Activated CD8-positive, alpha-beta memory T cell treated with anti-CD3 and anti-CD28 coated beads, Interleukin-2, amount 50 U/mL, for 1 hour (primary cell): ENCODE results near the gene TCP10L.
"Not testable (repeated sequence)": the region's sequence is repeated elsewhere in the genome, so short reads cannot be mapped to it uniquely, and the experiment has no call there.

Experiments used
- DNase-seq: peaks from one replicate; pipeline ENCODE4 v3.0.0-alpha.2; 2020; ENCODE audit errors: extremely low read depth

Gene TCP10L

GRCh38 chr21:32587120-32587519 is 1.8 kb upstream of the TCP10L start:
- no peak for DNase-seq

GRCh38 chr21:32585970-32586369 is 647 bp upstream of the TCP10L start:
- DNase-seq, result no peak

GRCh38 chr21:32584472-32584871 is 851 bp downstream of the TCP10L start:
- DNase-seq, result no peak

DNA sequence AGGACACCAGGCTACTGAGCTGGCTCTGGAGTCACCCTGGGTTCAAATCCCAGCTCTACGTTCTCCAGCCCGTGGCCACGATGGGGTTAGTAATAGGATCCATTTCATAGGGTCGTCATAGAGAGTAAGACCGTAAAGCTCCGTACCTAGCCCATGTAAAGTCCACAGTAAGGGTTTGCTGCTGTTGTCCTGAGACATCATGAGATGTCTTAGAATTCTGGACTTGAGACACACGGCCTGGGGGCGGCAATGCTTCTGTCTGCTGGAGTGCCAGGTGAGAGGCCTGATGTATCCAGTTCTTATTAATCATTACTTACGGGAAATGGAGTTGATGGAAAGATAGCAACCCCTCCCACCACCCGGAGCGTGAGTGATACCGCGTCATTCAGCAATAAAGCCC is 3.6 kb downstream of the TCP10L start:
- no peak for DNase-seq

GRCh38 chr21:32580949-32581348 is 4.4 kb downstream of the TCP10L start:
- no peak for DNase-seq

- DNase-seq, result no peak
These were observed 7.1 kb downstream of the TCP10L start for GRCh38 chr21:32578107-32578691.

DNA sequence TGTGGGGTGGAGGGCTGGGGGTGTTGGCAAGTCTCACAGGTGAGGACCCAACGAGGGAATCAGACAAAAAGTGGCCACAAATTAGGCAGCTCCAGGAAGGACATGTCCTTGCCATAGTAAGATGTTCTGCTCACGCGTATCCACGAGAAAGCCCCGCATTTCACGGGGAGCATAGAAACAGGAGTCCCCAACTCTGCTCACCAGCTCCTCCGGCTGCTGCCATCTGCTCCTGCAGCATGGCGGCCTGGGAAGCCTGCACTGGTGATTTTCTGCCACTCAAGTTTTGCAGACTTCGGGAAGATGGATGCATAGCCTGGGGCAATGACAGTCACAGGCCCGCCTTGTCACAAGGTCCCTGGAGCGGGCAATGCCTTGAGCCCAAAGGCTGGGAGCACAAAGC is 9.3 kb downstream of the TCP10L start:
- no peak for DNase-seq

DNA sequence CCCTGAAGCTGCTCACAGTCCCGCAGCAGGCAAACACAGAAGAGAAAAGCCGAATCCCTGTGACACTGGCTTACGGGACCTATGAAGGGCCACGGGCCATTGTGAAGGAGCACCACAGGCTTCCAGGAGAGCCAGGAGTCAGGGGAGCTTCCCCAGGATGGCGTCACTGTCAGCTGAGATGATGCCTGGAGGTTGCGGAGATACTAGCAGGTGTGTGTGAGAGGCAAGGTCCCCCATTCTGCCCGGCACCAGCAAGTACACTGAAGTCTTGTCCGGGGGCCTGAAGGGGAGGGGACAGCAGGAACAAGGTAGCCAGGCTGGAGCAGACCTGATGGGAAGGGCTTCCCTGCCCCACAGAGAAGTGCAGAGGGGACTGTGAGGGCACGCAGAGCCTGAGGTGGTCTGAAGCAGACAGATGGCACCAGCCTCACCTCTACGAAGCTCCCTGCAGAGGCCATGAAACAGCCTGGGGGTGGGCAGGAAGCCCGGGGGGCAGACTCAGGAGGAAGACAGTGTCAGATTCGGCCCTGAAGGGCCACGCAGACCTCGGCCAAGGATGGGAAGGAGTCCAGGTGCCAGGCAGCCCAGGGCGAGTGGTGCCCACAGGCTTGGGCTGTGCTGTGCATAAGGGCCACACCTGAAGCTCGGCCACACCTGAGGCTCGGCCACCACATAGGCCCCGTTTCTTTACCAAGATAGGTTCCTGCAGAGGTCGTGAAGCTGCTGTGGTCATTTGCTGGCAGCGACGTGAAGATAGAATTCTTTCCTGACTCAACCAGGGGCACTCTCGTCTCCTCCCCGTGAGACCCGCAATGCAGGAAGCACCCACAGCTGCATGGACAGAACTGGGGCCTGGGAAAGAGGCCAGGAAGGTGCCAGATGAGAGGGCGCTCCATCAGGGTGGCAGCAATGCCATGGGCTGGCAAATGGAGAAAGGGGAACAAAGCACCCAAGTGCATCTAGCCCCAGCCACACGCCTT is 10.1 kb downstream of the TCP10L start:
- DNase-seq, result no peak

DNA sequence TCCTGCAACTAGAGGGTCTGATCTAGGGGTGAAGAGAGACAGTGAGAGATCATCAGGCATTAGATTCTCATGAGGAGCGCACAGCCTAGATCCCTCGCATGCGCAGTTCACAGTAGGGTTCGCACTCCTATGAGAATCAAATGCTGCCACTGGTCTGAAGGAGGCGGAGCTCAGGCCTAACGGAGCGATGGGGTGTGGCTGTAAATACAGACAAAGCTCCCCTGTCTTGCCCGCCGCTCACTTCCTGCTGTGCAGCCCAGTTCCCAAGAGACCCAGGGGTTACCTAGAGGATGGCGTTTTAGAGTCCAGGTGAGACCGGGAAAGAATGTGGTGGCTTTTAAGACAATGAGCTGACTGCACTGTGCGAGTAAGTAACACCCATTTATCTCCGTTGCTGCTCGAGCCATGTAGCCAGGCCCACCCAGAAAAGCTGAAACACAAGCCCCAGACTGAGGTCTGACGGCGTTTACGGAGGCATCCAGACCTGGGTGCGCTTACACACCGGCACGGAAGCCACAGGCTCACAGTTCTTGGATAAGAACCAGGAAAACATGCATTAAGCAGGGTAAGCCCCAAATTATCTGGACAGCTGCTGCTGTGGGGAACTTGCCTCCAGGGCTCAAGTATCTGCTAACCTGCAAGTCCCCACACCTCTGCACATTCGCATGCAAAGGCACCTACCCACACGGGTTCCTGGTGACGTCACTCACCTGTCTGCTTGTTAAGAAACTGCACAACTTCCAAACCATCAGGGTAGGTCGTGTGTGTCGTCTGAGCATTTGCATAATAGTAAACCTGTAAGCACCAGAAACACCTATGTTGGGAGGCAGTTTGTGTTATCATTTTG is 12.5 kb downstream of the TCP10L start:
- DNase-seq, result no peak

DNA sequence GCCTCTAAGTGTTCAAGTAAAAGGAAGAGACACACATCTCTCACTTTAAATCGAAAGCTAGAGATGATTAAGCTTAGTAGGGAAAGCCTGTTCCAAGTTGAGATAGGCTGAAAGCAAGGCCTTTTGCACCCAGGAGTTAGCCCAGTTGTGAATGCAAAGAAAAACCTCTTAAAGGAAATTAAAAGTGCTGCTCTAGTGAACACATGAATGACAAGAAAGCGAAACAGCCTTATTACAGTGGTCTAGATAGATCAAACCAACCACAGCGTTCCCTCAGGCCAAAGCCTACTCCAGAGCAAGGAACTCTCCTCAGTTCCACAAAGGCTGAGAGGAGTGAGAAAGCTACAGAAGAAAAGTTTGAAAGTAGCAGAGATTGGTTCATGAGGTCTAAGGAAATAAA is 14.9 kb downstream of the TCP10L start:
- no peak for DNase-seq

DNA sequence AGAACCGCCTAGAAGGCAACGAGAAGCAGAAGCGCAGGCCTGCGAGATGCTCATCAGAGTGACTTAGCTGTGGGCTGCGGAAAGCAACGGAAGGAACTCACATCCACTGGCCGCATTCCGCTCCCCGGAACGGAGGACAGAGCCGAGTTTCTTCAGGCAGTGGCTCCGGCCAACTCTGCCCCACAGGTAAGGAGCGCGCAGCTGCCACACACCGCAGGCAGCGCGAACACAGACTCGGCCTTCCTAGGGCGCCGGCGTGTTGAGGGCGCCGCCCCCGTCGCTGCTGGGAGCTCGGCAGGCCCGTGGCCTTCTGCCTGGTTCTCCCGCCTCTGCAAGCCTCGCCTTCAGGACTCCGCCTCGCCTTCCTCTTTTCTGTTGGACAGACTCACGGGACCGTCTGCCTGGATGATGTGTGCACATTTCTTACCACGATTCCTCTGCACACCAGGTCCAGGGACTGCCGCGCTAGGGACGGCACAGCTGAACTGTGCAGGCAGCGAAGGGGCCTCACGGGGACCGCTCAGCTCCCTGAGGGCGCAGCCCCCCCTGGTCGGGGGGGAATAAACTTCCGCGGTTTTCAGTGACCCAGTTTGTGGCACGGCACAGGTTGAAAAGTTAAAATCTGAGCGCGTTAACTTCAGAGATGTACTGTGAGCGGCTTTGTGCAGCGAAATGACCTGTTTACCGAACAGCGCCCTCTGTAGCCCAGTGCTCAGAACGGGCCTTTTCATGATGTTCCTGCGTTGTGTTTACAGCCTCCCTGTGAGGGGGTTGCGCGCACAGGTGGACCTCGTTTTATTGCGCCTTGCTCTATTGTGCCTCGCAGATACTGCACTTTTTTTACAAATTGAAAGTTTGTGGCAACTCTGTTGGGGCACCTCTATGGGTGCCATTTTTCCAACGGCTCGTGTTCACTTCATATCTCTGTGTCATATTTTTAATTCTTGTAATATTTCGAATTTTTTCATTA is 15.8 kb downstream of the TCP10L start:
- DNase-seq, result peak; percentile 51

- no peak for DNase-seq
These were observed 17.7 kb downstream of the TCP10L start for GRCh38 chr21:32567626-32568025.

- DNase-seq, result no peak
These were observed 18.5 kb downstream of the TCP10L start for GRCh38 chr21:32566741-32567389.

DNA sequence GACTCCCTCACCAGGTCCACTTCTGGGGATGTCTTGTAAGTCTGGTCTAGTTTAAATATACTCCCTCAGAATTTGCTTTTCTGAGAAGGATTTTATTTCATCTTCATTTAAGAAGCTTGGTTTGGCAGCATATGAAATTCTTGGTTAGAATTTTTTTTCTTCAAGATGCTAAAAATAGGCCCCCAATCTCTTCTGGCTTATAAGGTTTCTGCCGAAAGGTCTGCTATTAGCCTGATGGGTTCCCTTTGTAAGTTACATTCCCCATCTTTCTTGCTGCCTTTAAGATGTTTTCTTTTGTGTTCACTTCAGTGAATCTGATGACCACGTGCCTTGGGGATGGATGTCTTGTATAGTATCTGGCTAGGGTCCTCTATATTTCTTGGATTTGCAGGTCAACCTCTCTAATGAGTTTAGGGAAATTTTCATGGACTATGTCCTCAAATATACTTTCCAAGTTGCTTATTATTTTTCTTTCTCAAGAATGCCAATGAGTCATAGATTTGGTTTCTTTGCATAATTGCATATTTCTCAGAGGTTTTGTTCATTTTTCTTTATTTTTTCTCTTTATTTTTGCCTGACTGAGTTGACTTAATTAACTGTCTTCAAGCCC is 19.4 kb downstream of the TCP10L start:
- DNase-seq, result no peak

- no peak for DNase-seq
These were observed 22.4 kb downstream of the TCP10L start for GRCh38 chr21:32562915-32563314.

DNA sequence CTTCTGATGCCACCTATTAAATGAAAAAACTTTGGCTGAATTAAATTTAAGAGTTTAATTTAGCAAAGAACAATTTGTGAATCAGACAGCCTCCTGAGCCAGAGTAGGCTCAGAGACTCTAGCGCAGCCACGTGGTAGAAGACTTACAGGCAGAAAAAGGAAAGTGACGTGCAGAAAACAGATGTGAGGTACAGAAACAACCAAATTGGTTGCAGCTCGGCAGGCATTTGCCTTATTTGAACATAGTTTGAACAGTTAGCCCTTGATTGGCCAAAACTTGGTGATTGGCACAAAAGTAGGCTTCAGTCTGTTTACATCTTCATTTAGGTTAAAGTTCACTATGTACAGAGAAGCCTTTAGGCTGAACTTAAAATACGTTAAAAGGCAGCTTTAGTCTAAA is 22.9 kb downstream of the TCP10L start:
- no peak for DNase-seq

DNA sequence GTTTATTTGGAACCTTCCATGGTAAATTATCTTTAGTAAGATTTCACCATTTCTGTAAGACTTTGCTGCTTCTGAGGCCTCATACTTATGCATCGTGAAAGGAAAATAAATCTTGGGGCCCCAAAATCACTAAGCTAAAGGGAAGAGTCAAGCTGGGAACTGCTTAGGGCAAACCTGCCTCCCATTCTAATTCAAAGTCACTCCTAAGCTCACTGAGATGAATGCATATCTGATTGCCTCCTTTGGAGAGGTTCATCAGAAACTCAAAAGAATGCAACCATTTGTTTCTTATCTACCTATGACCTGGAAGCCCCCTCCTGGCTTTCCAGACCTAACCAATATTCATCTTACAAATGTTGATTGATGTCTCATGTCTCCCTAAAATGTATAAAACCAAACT is 23.8 kb downstream of the TCP10L start:
- DNase-seq, result not testable (repeated sequence)

GRCh38 chr21:32560896-32561295 is 24.4 kb downstream of the TCP10L start:
- DNase-seq, result no peak

DNA sequence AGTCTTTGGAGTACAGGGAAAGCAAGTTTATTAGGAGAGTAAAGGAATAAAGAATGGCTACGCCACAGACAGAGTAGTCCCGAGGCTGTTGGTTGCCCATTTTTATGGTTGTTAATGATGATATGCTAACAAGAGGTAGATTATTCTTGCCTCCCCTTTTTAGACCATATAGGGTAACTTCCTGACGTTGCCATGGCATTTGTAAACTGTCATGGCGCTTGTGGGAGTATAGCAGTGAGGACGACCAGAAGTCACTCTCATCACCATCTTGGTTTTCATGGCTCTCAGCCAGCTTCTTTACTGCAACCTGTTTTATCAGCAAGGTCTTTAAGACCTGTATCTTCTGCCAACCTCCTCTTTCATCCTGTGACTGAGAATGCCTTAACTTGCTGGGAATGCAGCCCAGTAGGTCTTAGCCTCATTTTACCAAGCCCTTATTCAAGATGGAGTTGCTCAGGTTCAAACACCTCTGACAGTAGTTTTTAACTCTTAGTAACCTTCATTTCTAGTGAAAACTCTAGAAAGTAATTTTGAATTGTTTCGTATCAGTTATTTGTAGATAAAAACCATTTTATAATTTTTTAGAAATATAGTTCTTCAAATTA is 26.2 kb downstream of the TCP10L start:
- DNase-seq, result no peak

DNA sequence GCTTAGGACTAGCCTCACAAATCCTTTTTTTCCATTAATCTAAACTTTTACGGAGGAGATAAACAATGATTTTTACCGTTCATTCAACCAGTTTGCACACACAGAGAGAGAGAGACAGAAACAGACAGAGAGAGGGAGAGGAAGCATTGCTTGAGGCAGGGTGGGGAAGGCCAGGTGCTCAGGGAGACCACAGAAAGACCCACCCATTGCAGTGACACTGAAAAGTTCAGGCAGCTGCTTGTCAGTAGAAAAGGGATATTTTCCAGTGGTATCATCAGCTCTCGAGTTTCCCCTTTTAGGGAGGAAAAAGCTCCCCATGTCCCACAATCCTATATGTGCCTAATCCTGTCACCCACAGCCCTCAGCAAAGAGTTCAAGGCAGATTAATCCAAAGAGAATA is 27.2 kb downstream of the TCP10L start:
- no peak for DNase-seq
